Measurements from ENCODE around the gene SIX6.

The SIX6 gene

DNA sequence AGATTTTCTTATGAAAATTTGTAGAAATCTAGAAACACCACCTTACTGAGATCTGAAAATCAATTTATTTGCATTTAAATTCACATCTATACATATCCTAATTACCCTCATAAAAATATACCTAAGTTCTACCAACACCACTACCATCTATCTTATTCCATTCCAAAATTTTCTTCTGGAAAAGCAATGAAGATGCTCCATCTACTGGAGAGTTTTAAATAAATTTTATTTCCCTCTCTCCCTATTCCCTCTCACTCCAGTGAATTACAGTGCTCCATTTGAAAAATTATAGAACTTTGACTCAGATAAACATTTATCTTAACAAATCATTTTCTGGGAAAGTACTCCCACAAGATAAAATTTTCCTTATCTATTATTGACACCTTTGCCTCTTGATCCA is 20.8 kb upstream of the SIX6 start:
- no peak for DNase-seq (ENCODE audit: low read depth, low spot score)
- POLR2A ChIA-PET: no interaction called here
- TF ChIP-seq, protein P1, sequence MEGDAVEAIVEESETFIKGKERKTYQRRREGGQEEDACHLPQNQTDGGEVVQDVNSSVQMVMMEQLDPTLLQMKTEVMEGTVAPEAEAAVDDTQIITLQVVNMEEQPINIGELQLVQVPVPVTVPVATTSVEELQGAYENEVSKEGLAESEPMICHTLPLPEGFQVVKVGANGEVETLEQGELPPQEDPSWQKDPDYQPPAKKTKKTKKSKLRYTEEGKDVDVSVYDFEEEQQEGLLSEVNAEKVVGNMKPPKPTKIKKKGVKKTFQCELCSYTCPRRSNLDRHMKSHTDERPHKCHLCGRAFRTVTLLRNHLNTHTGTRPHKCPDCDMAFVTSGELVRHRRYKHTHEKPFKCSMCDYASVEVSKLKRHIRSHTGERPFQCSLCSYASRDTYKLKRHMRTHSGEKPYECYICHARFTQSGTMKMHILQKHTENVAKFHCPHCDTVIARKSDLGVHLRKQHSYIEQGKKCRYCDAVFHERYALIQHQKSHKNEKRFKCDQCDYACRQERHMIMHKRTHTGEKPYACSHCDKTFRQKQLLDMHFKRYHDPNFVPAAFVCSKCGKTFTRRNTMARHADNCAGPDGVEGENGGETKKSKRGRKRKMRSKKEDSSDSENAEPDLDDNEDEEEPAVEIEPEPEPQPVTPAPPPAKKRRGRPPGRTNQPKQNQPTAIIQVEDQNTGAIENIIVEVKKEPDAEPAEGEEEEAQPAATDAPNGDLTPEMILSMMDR (IDR thresholded peaks at IDR 0.05; ENCODE audit: insufficient read depth, low read length, missing control alignments): no peak
- H3K4me3 ChIP-seq (ENCODE audit: low read depth, low read length): no peak overlapping the region
- CTCF ChIA-PET: no interaction called here

DNA sequence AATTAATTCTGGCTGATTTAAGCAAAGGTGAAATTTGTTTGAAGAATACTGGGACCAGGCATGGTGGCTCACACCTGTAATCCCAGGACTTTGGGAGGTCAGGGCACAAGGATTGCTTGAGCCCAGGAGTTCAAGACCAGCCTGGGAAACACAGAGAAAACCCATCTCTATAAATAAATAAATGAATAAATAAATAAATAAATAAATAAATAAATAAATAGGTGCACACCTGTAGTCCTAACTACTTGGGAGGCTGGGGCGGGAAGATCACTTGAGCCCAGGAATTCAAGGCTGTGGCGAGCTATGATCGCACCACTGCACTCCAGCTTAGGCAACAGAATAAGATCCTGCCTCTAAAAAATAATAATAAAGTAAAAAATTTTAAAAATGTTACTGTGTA is 18.7 kb upstream of the SIX6 start:
- TF ChIP-seq, protein P1 (IDR thresholded peaks at IDR 0.05; ENCODE audit: insufficient read depth, low read length, missing control alignments): no peak
- ChIA-PET CTCF (no interaction called here), POLR2A (no interaction called here)
- no peak overlapping the region for H3K4me3 ChIP-seq (ENCODE audit: low read depth, low read length)
- no peak for DNase-seq (ENCODE audit: low read depth, low spot score)

DNA sequence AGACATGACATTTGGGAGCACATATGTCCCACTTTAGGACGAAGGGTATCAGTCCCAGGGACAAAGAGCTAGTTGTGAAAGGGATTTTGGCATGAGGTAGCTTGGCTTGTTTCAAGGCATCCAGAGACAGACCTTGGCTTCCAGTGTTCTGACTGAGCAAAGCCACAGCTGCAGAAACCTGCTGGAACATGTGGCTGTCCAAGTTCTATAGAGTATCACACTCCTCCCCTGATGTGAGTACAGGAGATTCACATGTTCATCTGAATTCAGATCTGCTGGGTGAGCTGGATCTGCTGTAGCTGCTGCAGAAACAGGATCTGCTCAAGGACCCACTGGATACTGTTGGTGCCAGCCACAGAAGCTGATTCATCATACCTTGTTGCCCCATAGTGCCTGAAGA is 13.0 kb upstream of the SIX6 start:
- CTCF ChIA-PET: interaction anchor here (1.1 to 1.3 kb wide), 2 partner anchors 11 to 790 kb away, joined by 3 read pairs; no protein-coding TSS in a partner anchor
- TF ChIP-seq, protein P1 (IDR thresholded peaks at IDR 0.05; ENCODE audit: insufficient read depth, low read length, missing control alignments): no peak
- no peak overlapping the region for H3K4me3 ChIP-seq (ENCODE audit: low read depth, low read length)
- no peak for DNase-seq (ENCODE audit: low read depth, low spot score)
- POLR2A ChIA-PET: no interaction called here

- no peak for DNase-seq (ENCODE audit: low read depth, low spot score)
- H3K4me3 ChIP-seq (ENCODE audit: low read depth, low read length): no peak overlapping the region
- TF ChIP-seq, protein P1 (IDR thresholded peaks at IDR 0.05; ENCODE audit: insufficient read depth, low read length, missing control alignments): no peak
- ChIA-PET CTCF (no interaction called here), POLR2A (no interaction called here)
Measured at GRCh38 chr14:60502541-60502940, 6.4 kb upstream of the SIX6 start.

DNA sequence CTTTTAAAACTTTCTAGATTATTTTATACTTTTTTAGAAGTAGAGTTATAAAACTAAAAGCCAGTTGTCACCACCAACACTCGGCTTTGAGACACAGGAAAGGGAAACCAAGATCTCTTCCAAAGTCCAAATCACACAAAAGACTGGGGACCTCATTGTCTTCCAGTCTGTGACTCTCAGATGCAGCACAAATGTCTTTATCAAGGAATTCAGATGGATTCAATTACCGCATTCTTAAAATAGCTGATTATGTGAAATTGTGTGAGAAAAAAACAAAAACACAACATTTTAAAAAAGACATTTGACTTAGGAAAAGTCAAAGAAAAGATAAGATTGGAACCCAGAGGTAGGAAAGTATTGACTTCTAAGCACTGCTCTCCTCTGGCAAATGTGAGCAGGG is 3.5 kb upstream of the SIX6 start:
- DNase-seq (ENCODE audit: low read depth, low spot score): no peak
- CTCF ChIA-PET: no interaction called here
- TF ChIP-seq, protein P1 (IDR thresholded peaks at IDR 0.05; ENCODE audit: insufficient read depth, low read length, missing control alignments): no peak
- H3K4me3 ChIP-seq (ENCODE audit: low read depth, low read length): no peak overlapping the region
- POLR2A ChIA-PET: no interaction called here

GRCh38 chr14:60506010-60506409 is 2.9 kb upstream of the SIX6 start:
- ChIA-PET POLR2A (no interaction called here), CTCF (interaction anchor here (1.4 kb wide), 1 partner anchor 57 kb away, joined by 3 read pairs; no protein-coding TSS in a partner anchor)
- no peak for DNase-seq (ENCODE audit: low read depth, low spot score)
- TF ChIP-seq, protein P1 (IDR thresholded peaks at IDR 0.05; ENCODE audit: insufficient read depth, low read length, missing control alignments): no peak
- no peak overlapping the region for H3K4me3 ChIP-seq (ENCODE audit: low read depth, low read length)

All from AG04449 (cell line).